GM19193 (cell line): ENCODE data around the gene COL6A3.

ENCODE experiments used
- POLR2A ChIP-seq: IDR thresholded peaks from 4 replicates; pipeline ENCODE4 v1.6.1; 2011; ENCODE audit not compliant: insufficient read depth, insufficient read length; ENCODE audit errors: extremely low read depth

Gene COL6A3

DNA sequence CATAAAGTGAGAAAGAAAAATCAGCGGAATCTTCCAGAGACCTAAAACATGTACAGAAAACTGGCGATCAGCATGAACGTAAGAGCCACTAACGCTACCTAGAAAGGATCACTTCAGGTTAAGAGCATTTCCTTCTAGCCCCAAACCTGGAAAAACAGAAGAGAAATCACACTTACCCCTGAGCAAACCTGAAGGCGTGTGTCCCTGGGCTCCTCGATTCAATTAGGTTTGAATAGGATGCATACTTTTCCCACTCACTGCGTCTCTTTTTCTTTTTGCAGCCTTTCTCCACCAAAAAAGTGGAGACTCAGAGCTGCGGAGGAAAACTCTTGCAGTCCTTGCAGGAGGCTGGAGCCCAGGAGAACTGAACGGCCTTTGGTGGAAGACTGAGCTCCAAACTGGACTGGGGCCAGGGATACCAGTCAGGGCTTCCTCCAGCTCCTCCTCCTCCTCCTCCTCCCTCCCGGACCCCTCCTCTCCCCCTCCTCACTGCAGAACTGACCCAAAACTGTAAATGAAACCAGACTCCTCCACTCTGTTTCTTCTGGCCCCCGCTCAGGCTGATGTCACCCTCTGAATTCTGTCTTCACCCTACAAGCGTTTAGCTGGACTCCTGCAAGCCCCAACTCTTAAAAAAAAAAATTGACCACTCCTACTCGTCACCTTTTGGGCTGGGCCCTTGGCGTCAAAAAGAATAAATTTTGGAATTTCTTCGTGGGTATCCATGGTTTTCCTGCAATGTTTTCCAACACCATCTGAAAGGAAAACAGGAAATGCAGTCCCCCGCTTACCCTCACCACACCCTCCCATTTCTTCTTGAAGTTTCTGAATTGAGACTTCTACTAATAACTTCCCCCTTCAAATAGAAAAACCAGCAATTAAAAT lies at the start of gene COL6A3:
TSS of gene COL6A3 (minus strand) at position 388 of the 885 bp plus-strand sequence. CDS start 17,347 bp downstream, outside the sequence.
- TF ChIP-seq POLR2A = no peak

- TF ChIP-seq POLR2A = no peak
Observed at GRCh38 chr2:237459741-237460174, 45.8 kb upstream of the COL6A3 start.

DNA sequence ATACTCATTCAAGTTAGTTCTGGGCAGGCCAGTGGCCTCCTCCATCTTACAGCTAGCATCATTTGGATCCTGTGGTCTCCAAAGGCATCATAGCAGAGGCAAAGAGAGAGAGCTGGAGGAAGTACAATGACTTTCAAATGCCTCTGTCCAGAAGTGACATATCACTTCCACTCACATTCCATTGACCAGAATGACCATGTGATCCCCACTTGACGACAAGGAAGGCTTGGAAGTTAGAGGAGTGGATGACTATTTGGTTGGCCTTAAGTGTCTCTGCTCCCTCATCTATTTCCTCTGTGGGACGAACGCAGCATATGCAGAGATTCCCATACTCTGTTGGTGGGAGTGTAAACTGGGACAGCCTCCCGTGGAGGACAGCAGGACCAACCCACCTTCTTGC lies 45.3 kb upstream of the COL6A3 start:
- no peak for TF ChIP-seq POLR2A

- no peak for TF ChIP-seq POLR2A
Observed at GRCh38 chr2:237458519-237458918, 44.6 kb upstream of the COL6A3 start.

- TF ChIP-seq POLR2A = no peak
Observed at GRCh38 chr2:237457388-237457941, 43.5 kb upstream of the COL6A3 start.

DNA sequence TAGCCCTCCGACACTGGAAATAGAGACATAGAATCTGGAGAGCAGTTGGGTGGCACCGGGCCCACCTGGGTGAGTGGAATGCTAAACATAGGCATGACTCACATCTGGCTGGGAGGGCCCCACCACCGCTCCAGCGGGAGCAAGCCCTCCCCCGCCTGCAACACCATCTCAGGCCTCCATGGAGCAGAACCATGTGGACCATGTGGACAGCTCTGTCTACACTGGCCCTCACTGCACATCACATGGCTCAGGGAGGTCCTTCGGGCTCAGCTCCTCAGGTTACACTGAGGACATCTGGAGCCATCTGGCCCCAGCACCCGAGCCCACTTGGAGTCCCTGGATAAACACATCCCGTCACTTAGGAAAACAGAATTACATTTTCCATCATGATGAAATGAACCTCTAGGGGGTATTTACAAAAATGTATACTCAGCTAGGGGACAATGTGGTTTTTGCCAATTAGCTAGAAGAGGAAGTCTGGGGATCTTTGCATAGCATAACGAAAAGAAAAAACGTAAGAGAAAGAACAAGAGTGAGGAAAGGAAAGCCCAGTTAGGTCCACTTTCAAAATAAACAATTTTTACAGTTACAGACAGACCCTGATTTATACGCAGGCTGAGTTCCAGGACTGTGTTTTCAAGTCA lies 42.4 kb upstream of the COL6A3 start:
- no peak for TF ChIP-seq POLR2A

GRCh38 chr2:237455764-237456163 lies 41.8 kb upstream of the COL6A3 start:
- no peak for TF ChIP-seq POLR2A

- TF ChIP-seq POLR2A = no peak
Observed at GRCh38 chr2:237453671-237454070, 39.7 kb upstream of the COL6A3 start.

- TF ChIP-seq POLR2A = no peak
Observed at GRCh38 chr2:237452861-237453260, 38.9 kb upstream of the COL6A3 start.

DNA sequence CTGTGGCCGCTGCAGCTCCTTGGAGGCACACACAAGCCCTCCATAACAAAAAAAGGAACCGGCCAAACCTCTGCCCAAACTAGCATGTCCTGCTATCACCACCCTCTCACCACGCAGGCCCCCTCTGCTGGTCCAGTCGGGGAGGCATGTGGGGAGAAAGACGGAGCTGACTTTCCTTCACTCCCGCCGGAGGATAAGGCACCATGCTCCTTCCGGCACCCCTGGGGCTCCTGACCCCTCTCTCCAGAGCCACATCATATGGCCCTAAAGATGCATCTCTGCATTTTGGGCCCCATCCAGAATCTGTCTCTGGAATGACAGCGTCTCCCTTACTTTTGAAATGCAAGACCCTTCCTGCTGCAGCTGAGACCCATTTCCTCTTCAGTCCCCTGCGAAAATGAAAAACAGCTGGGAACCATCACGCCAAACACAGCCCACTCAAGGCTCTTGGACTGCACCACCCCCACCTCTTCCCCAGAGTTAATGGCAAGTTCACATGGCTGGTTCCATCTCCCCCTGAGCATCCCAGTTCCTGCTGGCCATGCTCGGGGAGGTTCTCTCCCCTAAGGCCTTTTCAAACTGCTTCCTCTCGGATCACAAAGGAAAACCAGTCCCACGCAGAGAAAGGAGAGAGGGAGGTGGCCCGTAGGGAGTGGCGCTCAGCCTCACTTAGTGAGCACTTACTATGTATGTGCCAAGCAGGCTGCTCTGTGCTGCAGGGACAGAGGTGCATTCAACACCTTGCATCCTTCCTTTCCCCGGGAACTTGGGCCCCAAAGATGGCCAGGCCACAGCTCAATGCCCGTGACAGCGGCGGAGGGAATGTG lies 37.9 kb upstream of the COL6A3 start:
- TF ChIP-seq POLR2A = no peak

- no peak for TF ChIP-seq POLR2A
Observed at GRCh38 chr2:237450583-237450982, 36.6 kb upstream of the COL6A3 start.

- no peak for TF ChIP-seq POLR2A
Observed at GRCh38 chr2:237450108-237450507, 36.1 kb upstream of the COL6A3 start.

DNA sequence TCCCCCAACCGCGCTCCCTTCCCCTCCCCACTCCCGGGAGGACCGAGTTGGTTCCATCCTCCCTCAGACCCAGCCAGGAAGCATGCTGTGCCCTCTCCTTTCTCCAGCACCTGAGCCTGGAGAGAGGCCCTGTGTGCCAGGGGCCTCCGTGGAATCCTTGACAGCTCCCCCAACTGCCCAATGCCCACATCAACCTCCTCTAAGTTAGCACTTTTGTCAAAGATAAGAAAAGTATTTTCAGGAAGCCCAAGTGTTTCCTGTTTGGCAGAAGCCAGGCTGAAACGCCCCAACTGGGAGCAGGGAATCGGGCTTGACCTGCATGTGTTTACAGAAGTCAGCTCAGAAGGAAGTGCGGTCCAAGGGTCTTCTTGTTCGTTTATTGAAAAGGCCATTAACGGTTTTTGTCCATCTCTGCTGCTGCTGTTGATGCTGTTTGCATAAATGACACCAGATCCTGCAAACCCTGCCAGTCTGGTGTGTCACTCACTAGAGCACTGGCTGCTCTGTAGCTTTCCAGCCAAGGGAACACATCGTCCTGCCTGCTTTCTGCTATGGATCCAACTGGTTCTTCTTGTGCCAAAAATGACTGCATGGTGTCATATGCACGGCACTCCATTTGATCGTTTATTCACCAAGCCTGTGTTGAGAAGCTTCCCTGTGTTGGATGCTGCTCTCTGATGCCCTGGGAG lies 35.4 kb upstream of the COL6A3 start:
- TF ChIP-seq POLR2A = no peak

- no peak for TF ChIP-seq POLR2A
Observed at GRCh38 chr2:237448626-237449025, 34.7 kb upstream of the COL6A3 start.

GRCh38 chr2:237448171-237448570 lies 34.2 kb upstream of the COL6A3 start:
- TF ChIP-seq POLR2A = no peak

DNA sequence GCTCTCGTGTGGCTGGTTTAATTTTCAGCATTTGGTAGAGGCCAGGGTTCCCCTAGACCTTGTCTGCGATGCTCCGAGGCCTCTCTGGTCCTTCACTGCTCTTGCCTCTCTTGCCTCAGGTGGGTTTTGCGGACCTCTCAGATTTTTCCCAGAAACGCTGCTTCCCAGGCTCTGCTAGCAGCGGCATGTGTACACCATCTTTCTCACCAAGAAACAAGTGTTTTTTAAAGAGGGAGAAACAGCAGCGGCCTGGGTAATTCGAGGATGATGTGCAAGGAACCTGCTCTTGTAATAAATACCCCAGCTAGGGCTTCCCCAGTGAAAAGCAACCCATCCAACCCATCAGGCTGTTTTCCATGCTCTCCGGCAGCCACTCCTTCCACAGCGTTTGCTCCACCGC lies 33.5 kb upstream of the COL6A3 start:
- TF ChIP-seq POLR2A = no peak
